ENCODE data around the gene OR2J1.

OR2J1 gene

DNA sequence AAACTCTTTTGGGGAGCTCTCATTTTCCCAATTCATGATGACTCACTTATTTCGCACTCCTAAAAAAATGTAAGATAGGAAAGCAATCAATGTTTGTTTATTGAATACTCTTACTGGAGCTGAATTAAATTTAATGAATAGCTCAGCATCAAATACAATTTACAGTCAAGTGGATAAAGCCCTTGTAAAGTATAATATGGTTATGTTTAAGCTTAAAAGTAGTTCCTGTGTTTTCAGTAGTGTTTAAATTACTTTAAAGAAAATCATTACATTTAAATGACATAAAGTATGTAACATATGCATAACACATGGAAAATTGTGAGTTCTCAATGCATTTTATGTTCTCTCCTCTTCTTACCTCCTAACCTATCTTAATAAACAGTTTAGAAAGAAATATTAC, 12.1 kb upstream of the OR2J1 start, which contains the start of gene OR2B3:
OR2B3 (minus strand) TSS at position 101 of the 400 bp plus-strand sequence; CDS start at position 36, 65 bp downstream.
- Histone ChIP-seq H3F3A (ENCODE audit: low read depth) (no peaks in the 10 kb centered on the region), H3K4me1 (ENCODE audit: insufficient read depth, low read length, poor library complexity, severe bottlenecking) (no peaks in the 10 kb centered on the region), H4K20me1 (ENCODE audit: insufficient read depth, low read length, poor library complexity, severe bottlenecking) (no peaks in the 10 kb centered on the region), H3K27me3 (ENCODE audit: insufficient read depth, low read length, poor library complexity, severe bottlenecking) (no peaks in the 10 kb centered on the region), H3K4me3 (ENCODE audit: low read length, poor library complexity, severe bottlenecking) (no peak within 1 kb of the TSS), H3K9me3 (ENCODE audit: insufficient read depth, low read depth, low read length) (no peaks in the 10 kb centered on the region), H3K9me2 (replicated peaks; ENCODE audit: low read depth, low read length) (no peaks in the 10 kb centered on the region), H3K79me2 (ENCODE audit: insufficient read depth, low read length) (no peaks in the 10 kb centered on the region), H3K36me3 (ENCODE audit: insufficient read depth, low read length) (no peaks in the 10 kb centered on the region), H3K9ac (ENCODE audit: low read depth, low read length, poor library complexity, severe bottlenecking) (no peak within 1 kb of the TSS), H2AFZ (ENCODE audit: low read length) (no peak within 1 kb of the TSS), H3K4me2 (ENCODE audit: low read depth, low read length, poor library complexity, severe bottlenecking) (no peak within 1 kb of the TSS)
- TF ChIP-seq, protein P1, sequence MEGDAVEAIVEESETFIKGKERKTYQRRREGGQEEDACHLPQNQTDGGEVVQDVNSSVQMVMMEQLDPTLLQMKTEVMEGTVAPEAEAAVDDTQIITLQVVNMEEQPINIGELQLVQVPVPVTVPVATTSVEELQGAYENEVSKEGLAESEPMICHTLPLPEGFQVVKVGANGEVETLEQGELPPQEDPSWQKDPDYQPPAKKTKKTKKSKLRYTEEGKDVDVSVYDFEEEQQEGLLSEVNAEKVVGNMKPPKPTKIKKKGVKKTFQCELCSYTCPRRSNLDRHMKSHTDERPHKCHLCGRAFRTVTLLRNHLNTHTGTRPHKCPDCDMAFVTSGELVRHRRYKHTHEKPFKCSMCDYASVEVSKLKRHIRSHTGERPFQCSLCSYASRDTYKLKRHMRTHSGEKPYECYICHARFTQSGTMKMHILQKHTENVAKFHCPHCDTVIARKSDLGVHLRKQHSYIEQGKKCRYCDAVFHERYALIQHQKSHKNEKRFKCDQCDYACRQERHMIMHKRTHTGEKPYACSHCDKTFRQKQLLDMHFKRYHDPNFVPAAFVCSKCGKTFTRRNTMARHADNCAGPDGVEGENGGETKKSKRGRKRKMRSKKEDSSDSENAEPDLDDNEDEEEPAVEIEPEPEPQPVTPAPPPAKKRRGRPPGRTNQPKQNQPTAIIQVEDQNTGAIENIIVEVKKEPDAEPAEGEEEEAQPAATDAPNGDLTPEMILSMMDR (conservative IDR thresholded peaks at IDR 0.05; ENCODE audit: low read length), result no peak
- TF ChIP-seq EZH2phosphoT487 (IDR thresholded peaks at IDR 0.05; ENCODE audit: borderline replicate concordance), result no peak

DNA sequence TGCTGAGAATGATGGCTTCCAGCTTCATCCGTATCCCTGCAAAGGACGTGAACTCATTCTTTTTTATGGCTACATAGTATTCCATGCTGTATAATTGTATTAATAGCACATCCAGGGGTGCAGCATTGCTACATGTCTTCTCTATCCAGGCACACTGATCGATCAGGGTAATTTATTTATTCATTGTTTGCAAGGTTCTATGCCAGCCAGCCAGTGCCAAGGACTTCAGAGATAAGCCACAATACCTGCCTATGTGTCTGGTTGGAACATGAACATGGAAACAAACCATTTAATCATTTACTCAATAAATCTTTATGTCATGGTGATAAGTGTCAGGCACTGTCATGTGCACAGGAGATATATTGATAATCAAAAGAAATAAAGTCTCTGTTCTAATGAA, 6.3 kb upstream of the OR2J1 start:
- Histone ChIP-seq H3K9me2 (replicated peaks; ENCODE audit: low read depth, low read length) (no peaks in the 10 kb centered on the region), H3K4me1 (ENCODE audit: insufficient read depth, low read length, poor library complexity, severe bottlenecking) (no peaks in the 10 kb centered on the region), H3K9ac (ENCODE audit: low read depth, low read length, poor library complexity, severe bottlenecking) (no peak overlapping the region), H3K4me2 (ENCODE audit: low read depth, low read length, poor library complexity, severe bottlenecking) (no peak overlapping the region), H3F3A (ENCODE audit: low read depth) (no peaks in the 10 kb centered on the region), H3K36me3 (ENCODE audit: insufficient read depth, low read length) (no peaks in the 10 kb centered on the region), H3K27me3 (ENCODE audit: insufficient read depth, low read length, poor library complexity, severe bottlenecking) (no peaks in the 10 kb centered on the region), H3K79me2 (ENCODE audit: insufficient read depth, low read length) (no peaks in the 10 kb centered on the region), H3K9me3 (ENCODE audit: insufficient read depth, low read depth, low read length) (no peaks in the 10 kb centered on the region), H3K4me3 (ENCODE audit: low read length, poor library complexity, severe bottlenecking) (no peak overlapping the region), H2AFZ (ENCODE audit: low read length) (no peak overlapping the region), H4K20me1 (ENCODE audit: insufficient read depth, low read length, poor library complexity, severe bottlenecking) (no peaks in the 10 kb centered on the region)
- no peak for TF ChIP-seq EZH2phosphoT487 (IDR thresholded peaks at IDR 0.05; ENCODE audit: borderline replicate concordance)
- TF ChIP-seq, protein P1 (conservative IDR thresholded peaks at IDR 0.05; ENCODE audit: low read length), result no peak

DNA sequence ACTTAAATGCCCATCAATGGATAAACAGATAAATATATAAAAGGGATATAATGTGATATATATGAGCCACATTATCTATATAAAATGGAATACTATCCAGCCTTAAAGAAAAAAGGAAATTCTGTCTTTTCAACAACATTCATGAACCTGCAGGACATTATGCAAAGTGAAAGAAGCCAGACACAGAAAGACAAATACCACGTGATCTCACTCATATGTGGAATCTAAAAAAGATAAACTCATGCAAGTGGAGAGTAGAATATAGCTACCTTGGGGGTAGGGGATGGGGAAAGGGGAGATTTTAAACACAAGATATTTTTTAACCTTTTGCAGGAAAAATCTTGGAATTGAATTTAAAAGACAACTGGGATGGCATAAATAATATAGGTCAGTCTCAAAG, 1.5 kb upstream of the OR2J1 start:
- H3K79me2 ChIP-seq (ENCODE audit: insufficient read depth, low read length), result no peaks in the 10 kb centered on the region
- TF ChIP-seq, protein P1 (conservative IDR thresholded peaks at IDR 0.05; ENCODE audit: low read length), result no peak
- no peak for TF ChIP-seq EZH2phosphoT487 (IDR thresholded peaks at IDR 0.05; ENCODE audit: borderline replicate concordance)
- H3K4me2 ChIP-seq (ENCODE audit: low read depth, low read length, poor library complexity, severe bottlenecking), result no peak overlapping the region
- H3K27me3 ChIP-seq (ENCODE audit: insufficient read depth, low read length, poor library complexity, severe bottlenecking), result no peaks in the 10 kb centered on the region
- no peaks in the 10 kb centered on the region for H4K20me1 ChIP-seq (ENCODE audit: insufficient read depth, low read length, poor library complexity, severe bottlenecking)
- H3F3A ChIP-seq (ENCODE audit: low read depth), result no peaks in the 10 kb centered on the region
- H3K9ac ChIP-seq (ENCODE audit: low read depth, low read length, poor library complexity, severe bottlenecking), result no peak overlapping the region
- H3K9me3 ChIP-seq (ENCODE audit: insufficient read depth, low read depth, low read length), result no peaks in the 10 kb centered on the region
- H3K4me1 ChIP-seq (ENCODE audit: insufficient read depth, low read length, poor library complexity, severe bottlenecking), result no peaks in the 10 kb centered on the region
- no peak overlapping the region for H3K4me3 ChIP-seq (ENCODE audit: low read length, poor library complexity, severe bottlenecking)
- no peak overlapping the region for H2AFZ ChIP-seq (ENCODE audit: low read length)
- no peaks in the 10 kb centered on the region for H3K36me3 ChIP-seq (ENCODE audit: insufficient read depth, low read length)
- no peaks in the 10 kb centered on the region for H3K9me2 ChIP-seq (replicated peaks; ENCODE audit: low read depth, low read length)

Data from Loucy (cell line).